ENCODE results near the gene ARHGAP26. TPM values are rescaled to one million over a fixed set of nuclear protein-coding genes. Genes with fewer than 3 reads are reported as not detected.
A peak's percentile ranks its signal among the peaks of the same experiment; 100 is the strongest.

The ARHGAP26 gene
- total RNA-seq, 4 donors from 2014 or later, result 12.4 to 49.5 (median 31.8) TPM

DNA sequence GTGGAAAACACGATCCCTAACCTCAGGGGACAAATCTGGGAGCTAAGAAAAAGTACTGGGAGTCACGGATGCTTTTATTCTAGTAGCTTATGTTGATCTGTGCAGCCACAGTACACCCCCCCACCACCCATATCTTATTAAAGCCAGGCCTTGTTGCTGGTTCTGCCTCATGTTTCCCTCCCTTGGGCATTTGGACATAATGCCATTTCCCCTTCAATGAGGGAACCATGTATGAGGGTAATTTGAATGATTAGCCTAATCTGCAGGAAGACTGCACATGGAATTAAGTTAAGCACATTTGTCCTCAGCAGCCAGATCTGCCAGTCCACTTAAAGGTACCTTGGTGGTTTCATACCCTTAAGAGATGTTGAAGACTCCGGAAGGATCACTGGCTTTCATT, 102.0 kb downstream of the ARHGAP26 start:
- Histone ChIP-seq H3K9me3 (no peaks in the 10 kb centered on the region), H3K4me3 (no peak overlapping the region), H3K27me3 (no peaks in the 10 kb centered on the region), H3K27ac (no peak overlapping the region), H3K36me3 (no peaks in the 10 kb centered on the region), H3K4me1 (no peaks in the 10 kb centered on the region)
- no peak for TF ChIP-seq POLR2A (IDR thresholded peaks at IDR 0.05)
- TF ChIP-seq, protein P1, sequence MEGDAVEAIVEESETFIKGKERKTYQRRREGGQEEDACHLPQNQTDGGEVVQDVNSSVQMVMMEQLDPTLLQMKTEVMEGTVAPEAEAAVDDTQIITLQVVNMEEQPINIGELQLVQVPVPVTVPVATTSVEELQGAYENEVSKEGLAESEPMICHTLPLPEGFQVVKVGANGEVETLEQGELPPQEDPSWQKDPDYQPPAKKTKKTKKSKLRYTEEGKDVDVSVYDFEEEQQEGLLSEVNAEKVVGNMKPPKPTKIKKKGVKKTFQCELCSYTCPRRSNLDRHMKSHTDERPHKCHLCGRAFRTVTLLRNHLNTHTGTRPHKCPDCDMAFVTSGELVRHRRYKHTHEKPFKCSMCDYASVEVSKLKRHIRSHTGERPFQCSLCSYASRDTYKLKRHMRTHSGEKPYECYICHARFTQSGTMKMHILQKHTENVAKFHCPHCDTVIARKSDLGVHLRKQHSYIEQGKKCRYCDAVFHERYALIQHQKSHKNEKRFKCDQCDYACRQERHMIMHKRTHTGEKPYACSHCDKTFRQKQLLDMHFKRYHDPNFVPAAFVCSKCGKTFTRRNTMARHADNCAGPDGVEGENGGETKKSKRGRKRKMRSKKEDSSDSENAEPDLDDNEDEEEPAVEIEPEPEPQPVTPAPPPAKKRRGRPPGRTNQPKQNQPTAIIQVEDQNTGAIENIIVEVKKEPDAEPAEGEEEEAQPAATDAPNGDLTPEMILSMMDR (IDR thresholded peaks at IDR 0.05), result no peak
- DNase-seq, result no peak
- intact Hi-C loops (cut with DNase I; ENCODE audit: low total_unique reads), result no loop called here

DNA sequence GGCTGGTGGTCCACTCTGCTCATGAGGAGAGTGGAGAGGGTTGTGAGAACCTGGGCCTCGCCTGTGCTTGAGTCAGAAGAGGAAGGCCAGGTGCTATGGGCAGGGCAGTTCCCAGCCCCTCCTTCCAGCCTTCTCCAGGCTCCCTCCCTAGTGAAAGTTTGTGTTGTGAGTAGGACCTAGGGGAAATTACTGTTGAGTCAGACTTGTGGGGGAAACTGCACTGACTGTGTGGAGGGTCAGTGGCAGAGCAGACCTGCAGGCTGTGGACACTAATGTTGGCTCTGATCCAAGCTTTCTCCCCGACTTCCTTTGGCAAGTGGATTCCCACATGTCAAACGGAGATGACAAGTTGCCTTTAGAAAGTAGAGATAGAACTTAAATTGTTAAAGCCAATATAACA, 102.6 kb downstream of the ARHGAP26 start:
- Histone ChIP-seq H3K9me3 (no peaks in the 10 kb centered on the region), H3K4me3 (no peak overlapping the region), H3K36me3 (no peaks in the 10 kb centered on the region), H3K4me1 (no peaks in the 10 kb centered on the region), H3K27ac (no peak overlapping the region), H3K27me3 (no peaks in the 10 kb centered on the region)
- intact Hi-C loops (cut with DNase I; ENCODE audit: low total_unique reads), result no loop called here
- no peak for TF ChIP-seq POLR2A (IDR thresholded peaks at IDR 0.05)
- TF ChIP-seq, protein P1 (IDR thresholded peaks at IDR 0.05), result no peak
- no peak for DNase-seq

DNA sequence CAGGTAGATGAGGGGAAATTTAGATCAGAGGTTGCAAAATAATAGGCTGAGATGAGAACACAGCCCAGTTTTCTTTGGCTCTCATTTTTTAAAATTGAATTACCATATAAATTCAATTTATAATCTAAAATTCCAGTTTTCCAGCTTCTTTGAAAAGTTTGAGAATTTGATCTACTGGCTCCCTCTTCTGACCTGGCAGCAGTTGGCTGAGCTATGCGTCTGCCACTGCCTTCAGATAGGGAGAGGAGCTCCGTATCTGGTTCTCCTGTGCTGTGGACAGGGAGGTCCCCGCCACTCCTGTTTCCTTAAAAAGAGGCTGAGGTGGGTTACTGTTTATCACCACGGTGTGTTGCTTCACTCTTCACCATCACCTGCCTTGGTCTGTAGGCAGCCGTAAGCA, 103.7 kb downstream of the ARHGAP26 start:
- DNase-seq, result no peak
- Histone ChIP-seq H3K27me3 (no peaks in the 10 kb centered on the region), H3K36me3 (no peaks in the 10 kb centered on the region), H3K27ac (no peak overlapping the region), H3K4me1 (no peaks in the 10 kb centered on the region), H3K4me3 (no peak overlapping the region), H3K9me3 (no peaks in the 10 kb centered on the region)
- no peak for TF ChIP-seq POLR2A (IDR thresholded peaks at IDR 0.05)
- TF ChIP-seq, protein P1 (IDR thresholded peaks at IDR 0.05), result no peak
- intact Hi-C loops (cut with DNase I; ENCODE audit: low total_unique reads), result no loop called here

DNA sequence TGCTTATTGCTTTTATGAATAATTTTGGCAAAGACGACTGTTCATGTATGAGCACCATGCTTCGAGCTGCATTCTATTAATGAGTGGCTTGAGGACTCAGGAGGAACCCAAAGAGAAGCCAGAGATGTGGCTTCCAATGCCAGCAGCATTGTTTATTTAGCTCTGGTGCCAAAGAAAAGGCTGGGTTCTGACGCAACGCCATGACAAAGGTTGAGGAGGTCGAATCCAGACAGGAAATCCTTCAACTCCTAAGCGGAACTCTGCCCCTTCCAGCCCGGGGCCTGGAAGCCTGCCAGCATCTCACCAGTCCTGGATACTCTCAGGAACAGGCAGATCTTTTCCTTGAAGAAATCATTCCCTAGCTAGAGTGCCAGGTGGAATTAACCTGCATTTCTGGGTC, 104.4 kb downstream of the ARHGAP26 start:
- H3K27me3 ChIP-seq, result no peaks in the 10 kb centered on the region
- no peak overlapping the region for H3K27ac ChIP-seq
- H3K9me3 ChIP-seq, result no peaks in the 10 kb centered on the region
- no peaks in the 10 kb centered on the region for H3K4me1 ChIP-seq
- no peak overlapping the region for H3K4me3 ChIP-seq
- intact Hi-C loops (cut with DNase I; ENCODE audit: low total_unique reads), result no loop called here
- TF ChIP-seq POLR2A (IDR thresholded peaks at IDR 0.05), result no peak
- TF ChIP-seq, protein P1 (IDR thresholded peaks at IDR 0.05), result no peak
- DNase-seq, result peak; percentile 57 to 80
- no peaks in the 10 kb centered on the region for H3K36me3 ChIP-seq

DNA sequence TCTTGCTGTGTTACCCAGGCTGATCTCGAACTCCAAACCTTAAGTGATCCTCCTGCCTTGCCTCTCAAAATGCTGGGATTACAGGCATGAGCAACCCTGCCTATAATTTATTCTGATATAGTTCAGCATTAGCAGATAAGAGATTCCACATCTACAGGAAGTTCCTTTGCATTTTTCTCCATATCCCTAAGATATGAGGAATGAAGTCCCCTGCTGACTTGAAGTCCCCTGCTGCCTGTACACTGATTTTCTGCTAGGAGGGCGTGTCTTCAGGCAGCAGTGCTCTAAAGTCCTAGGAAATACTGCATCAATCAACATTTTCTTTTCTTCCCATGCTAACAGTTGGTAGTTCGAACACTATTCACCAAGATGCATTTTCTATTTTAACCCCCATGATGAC, 105.8 kb downstream of the ARHGAP26 start:
- Histone ChIP-seq H3K4me1 (no peaks in the 10 kb centered on the region), H3K4me3 (no peak overlapping the region), H3K27me3 (no peaks in the 10 kb centered on the region), H3K9me3 (no peaks in the 10 kb centered on the region), H3K27ac (no peak overlapping the region), H3K36me3 (no peaks in the 10 kb centered on the region)
- intact Hi-C loops (cut with DNase I; ENCODE audit: low total_unique reads), result no loop called here
- TF ChIP-seq, protein P1 (IDR thresholded peaks at IDR 0.05), result no peak
- no peak for TF ChIP-seq POLR2A (IDR thresholded peaks at IDR 0.05)
- DNase-seq, result no peak
